Measurements from ENCODE around the gene CHCHD3. TPM values are rescaled to one million over a fixed set of nuclear protein-coding genes. Genes with fewer than 3 reads are reported as not detected.

Gene CHCHD3
- total and polyA plus RNA-seq, 2 of the 4 experiments (the other 2 are of a cell fraction) = 56.9 to 141 TPM

DNA sequence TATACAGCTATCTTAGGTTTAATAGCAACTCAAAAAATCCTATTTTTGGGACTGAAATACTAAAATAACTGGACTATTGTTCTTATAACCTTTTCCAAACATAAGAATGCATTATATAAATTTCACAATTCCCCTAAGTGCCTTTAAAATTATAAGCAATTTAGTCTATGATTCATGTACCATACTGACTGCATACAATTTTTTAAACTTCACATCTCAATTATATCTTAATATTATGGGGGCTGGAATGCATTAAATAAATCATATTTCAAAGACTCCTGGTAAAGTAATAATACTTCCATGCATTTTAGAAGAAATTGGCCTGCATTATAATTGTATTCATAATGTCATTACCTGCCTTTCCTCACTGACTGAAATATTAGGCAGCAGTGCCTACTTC lies 144.6 kb downstream of the CHCHD3 start:
- dilution Hi-C loops (cut with HindIII; ENCODE audit: low sequenced_read_pairs, unreplicated experiment) = no loop called here
- no peak overlapping the region for H2AK5ac ChIP-seq (ENCODE audit: low read depth, low read length)
- H2AK9ac ChIP-seq (replicated peaks; ENCODE audit: low read depth, low read length, poor library complexity) = no peak overlapping the region
- H4K20me1 ChIP-seq (ENCODE audit: insufficient read depth, low read length) = no peaks in the 10 kb centered on the region
- H2BK5ac ChIP-seq (ENCODE audit: low read depth, low read length, poor library complexity, severe bottlenecking) = no peak overlapping the region
- no peak overlapping the region for H3K4me3 ChIP-seq (ENCODE audit: insufficient read depth, low read depth, low read length)
- no peak overlapping the region for H3K56ac ChIP-seq (ENCODE audit: extremely low read depth, insufficient read depth, low read length)
- intact Hi-C loops (cut with micrococcal nuclease) = no loop called here
- H2BK20ac ChIP-seq (ENCODE audit: low read depth, low read length) = no peak overlapping the region
- no peak overlapping the region for H3K27ac ChIP-seq (ENCODE audit: insufficient read depth, low read length)
- CTCF ChIA-PET = no interaction called here
- no peak overlapping the region for H3K18ac ChIP-seq (ENCODE audit: low read depth, low read length)
- ATAC-seq (ENCODE audit: low read depth) (no peak), DNase-seq (no peak)
- H3K14ac ChIP-seq (replicated peaks; ENCODE audit: low read depth, low read length) = no peak overlapping the region
- TF ChIP-seq CTCF (conservative IDR thresholded peaks at IDR 0.05; ENCODE audit: low read depth, low read length) = no peak
- no peak for TF ChIP-seq POLR2A (IDR thresholded peaks at IDR 0.05; ENCODE audit: low read depth, low read length)
- TF ChIP-seq FOS (IDR thresholded peaks at IDR 0.05; ENCODE audit: low read depth, low read length) = no peak
- no peak for TF ChIP-seq RCOR1 (IDR thresholded peaks at IDR 0.05; ENCODE audit: insufficient replicate concordance, low read length)
- no peak for TF ChIP-seq CHD1 (IDR thresholded peaks at IDR 0.05; ENCODE audit: low read depth, low read length)
- no peak for TF ChIP-seq RAD21 (IDR thresholded peaks at IDR 0.05; ENCODE audit: low read length)
- no peak for TF ChIP-seq NFE2L2 (IDR thresholded peaks at IDR 0.05; ENCODE audit: low read depth, low read length)
- TF ChIP-seq CEBPB (IDR thresholded peaks at IDR 0.05; ENCODE audit: low read depth, low read length) = no peak
- no peak for TF ChIP-seq MAFK (IDR thresholded peaks at IDR 0.05; ENCODE audit: low read depth, low read length)
- TF ChIP-seq MXI1 (IDR thresholded peaks at IDR 0.05; ENCODE audit: borderline replicate concordance, low read depth, low read length) = no peak
- no peak for TF ChIP-seq SMC3 (IDR thresholded peaks at IDR 0.05; ENCODE audit: low read depth, low read length)
- TF ChIP-seq, protein P1, sequence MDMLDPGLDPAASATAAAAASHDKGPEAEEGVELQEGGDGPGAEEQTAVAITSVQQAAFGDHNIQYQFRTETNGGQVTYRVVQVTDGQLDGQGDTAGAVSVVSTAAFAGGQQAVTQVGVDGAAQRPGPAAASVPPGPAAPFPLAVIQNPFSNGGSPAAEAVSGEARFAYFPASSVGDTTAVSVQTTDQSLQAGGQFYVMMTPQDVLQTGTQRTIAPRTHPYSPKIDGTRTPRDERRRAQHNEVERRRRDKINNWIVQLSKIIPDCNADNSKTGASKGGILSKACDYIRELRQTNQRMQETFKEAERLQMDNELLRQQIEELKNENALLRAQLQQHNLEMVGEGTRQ (IDR thresholded peaks at IDR 0.05; ENCODE audit: low read depth, low read length) = no peak
- TF ChIP-seq ELK1 (IDR thresholded peaks at IDR 0.05; ENCODE audit: borderline replicate concordance, low read depth, low read length) = no peak
- TF ChIP-seq RFX5 (IDR thresholded peaks at IDR 0.05; ENCODE audit: low read depth, low read length) = no peak
- TF ChIP-seq BHLHE40 (IDR thresholded peaks at IDR 0.05; ENCODE audit: low read depth, low read length) = no peak
- no peak for TF ChIP-seq MAZ (IDR thresholded peaks at IDR 0.05; ENCODE audit: borderline replicate concordance, low read depth, low read length)
- H2BK120ac ChIP-seq (ENCODE audit: low read depth, low read length) = no peak overlapping the region
- no peak overlapping the region for H2AFZ ChIP-seq (replicated peaks; ENCODE audit: low read length, poor library complexity)
- peaks cover 8 to 16% of the 10 kb centered on the region in 2 experiments for H3K79me1 ChIP-seq (ENCODE audit: low read depth in 1 of 2, low read length in 2 of 2)
- H3K4me1 ChIP-seq (ENCODE audit: control insufficient read depth, insufficient read depth, low read length) = peaks cover 2% of the 10 kb centered on the region; the same call in 1 of the 2 replicates
- H3K27me3 ChIP-seq (ENCODE audit: control insufficient read depth, insufficient read depth, low read length) = no peaks in the 10 kb centered on the region
- no peaks in the 10 kb centered on the region for H3K36me3 ChIP-seq (ENCODE audit: control insufficient read depth, insufficient read depth, low read length)
- no peak overlapping the region for H3K23ac ChIP-seq (ENCODE audit: low read depth, low read length)
- BruUV-seq (replicated peaks) = no TSS peak
- no peak overlapping the region for H4K91ac ChIP-seq (ENCODE audit: insufficient read depth, low read depth, low read length)
- H4K8ac ChIP-seq (ENCODE audit: low read depth in 2 of 2, low read length in 2 of 2) = no peak overlapping the region
- no peak overlapping the region for H4K5ac ChIP-seq (ENCODE audit: low read depth, low read length)
- no peak overlapping the region for H3K4me2 ChIP-seq (ENCODE audit: low read depth, low read length)
- H3K9ac ChIP-seq (ENCODE audit: low read depth, low read length) = no peak overlapping the region
- H3K9me3 ChIP-seq (ENCODE audit: control insufficient read depth, insufficient read depth, low read length) = peaks cover 3% of the 10 kb centered on the region; the same call in 1 of the 2 replicates
- H2BK15ac ChIP-seq (ENCODE audit: low read depth, low read length) = no peak overlapping the region
- no peak overlapping the region for H3K4ac ChIP-seq (ENCODE audit: low read depth, low read length)
- no peaks in the 10 kb centered on the region for H3K9me1 ChIP-seq (ENCODE audit: insufficient read depth, low read length)
- in situ Hi-C loops (cut with MboI; ENCODE audit: low sequenced_read_pairs) = no loop called here
- POLR2A ChIA-PET (ENCODE audit: unreplicated experiment) = no interaction called here
